Fibroblast of skin of scalp (primary cell): ENCODE data around the gene ABCF1. TPM values are rescaled to one million over a fixed set of nuclear protein-coding genes. Genes with fewer than 3 reads are reported as not detected.
"Not testable (repeated sequence)": the region's sequence is repeated elsewhere in the genome, so short reads cannot be mapped to it uniquely, and the experiment has no call there.

ENCODE experiments used
- DNase-seq: peaks from one replicate; pipeline ENCODE4 v3.0.0-alpha.2; 2013
- polyA plus RNA-seq, 2 experiments: library from polyadenylated mRNA; unstranded; fragments of 120-200 nt; gene quantifications; one replicate each; pipeline ENCODE4 v1.2.1, GENCODE V29; 2013; ENCODE audit not compliant: insufficient read length in 2 of 2

ABCF1 gene
- 63.8 TPM for polyA plus RNA-seq (2013, experiment 1 of 2; ENCODE audit: insufficient read length)
- polyA plus RNA-seq (2013, experiment 2 of 2; ENCODE audit: insufficient read length) = 69.4 TPM

DNA sequence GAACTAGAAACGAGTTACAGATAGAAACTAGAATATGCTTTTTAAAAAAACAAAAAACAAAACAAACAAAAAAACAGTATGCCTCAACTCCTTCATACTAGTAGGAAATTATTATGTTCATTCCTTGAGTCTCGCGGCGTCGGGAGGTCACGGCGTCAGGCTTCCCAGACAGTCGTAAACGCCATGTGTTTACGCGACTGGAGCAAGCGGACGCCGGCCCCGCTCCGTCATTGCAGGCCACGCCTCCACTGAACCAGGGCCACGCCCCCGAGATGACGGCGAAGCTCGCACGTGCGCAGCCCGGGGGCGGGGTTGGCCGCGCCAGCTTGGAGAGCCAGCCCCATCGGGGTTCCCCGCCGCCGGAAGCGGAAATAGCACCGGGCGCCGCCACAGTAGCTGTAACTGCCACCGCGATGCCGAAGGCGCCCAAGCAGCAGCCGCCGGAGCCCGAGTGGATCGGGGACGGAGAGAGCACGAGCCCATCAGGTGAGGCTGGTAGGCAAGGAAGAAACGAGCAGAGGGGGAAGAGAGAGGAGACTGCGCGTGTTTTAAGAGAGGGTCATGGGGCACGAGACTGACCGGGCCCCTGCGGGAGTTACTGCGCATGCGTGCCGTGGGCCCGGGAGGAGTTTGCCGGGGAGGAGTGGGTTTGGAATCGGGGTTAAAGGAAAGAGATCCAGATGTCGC, at the start of gene ABCF1:
Gene ABCF1, plus strand, starts transcription at position 368 of the 687 bp plus-strand sequence. Its CDS starts 46 bp downstream, at position 414.
- DNase-seq = peak; percentile 97

DNA sequence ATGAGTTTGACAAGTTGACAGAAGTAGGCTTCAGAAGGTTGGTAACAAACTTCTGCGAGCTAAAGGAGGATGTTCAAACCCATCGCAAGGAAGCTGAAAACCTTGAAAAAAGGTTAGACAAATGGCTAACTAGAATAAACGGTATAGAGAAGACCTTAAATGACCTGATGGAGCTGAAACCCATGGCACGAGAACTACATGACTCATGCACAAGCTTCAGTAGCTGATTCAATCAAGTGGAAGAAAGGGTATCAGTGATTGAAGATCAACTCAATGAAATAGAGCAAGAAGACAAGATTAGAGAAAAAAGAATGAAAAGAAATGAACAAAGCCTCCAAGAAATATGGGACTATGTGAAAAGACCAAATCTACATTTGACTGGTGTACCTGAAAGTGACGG, 49.3 kb upstream of the ABCF1 start:
- not testable (repeated sequence) for DNase-seq

DNA sequence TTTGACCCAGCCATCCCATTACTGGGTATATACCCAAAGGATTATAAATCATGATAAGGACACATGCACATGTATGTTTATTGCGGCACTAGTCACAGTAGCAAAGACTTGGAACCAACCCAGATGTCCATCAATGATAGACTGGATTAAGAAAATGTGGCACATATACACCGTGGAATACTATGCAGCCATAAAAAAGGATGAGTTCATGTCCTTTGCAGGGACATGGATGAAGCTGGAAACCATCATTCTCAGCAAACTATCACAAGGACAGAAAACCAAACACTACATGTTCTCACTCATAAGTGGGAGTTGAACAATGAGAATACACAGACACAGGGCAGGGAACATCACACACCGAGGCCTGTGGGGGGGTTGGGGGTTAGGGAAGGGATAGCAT, 44.8 kb upstream of the ABCF1 start:
- not testable (repeated sequence) for DNase-seq

DNA sequence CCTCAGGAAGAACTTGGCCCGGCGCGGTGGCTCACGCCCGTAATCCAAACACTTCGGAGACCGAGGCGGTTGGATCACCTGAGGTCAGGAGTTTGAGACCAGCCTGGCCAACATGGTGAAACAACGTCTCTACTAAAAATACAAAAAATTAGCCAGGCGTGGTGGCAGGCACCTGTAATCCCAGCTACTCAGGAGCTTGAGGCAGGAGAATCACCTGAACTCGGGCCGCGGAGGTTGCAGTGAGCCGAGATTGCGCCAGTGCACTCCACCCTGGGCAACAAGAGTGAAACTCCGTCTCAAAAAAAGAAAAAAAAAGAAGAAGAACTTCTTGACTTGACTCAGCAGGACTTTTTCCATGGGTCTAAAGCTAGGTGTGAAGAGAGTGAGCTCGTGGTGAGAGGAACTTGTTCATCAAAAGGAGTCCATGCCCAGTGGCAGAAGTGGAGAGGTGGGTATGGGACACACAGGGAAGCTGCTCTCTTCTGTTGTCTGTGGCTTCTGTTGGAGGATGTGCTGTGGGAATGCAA, 41.8 kb upstream of the ABCF1 start:
- DNase-seq = not testable (repeated sequence)

DNA sequence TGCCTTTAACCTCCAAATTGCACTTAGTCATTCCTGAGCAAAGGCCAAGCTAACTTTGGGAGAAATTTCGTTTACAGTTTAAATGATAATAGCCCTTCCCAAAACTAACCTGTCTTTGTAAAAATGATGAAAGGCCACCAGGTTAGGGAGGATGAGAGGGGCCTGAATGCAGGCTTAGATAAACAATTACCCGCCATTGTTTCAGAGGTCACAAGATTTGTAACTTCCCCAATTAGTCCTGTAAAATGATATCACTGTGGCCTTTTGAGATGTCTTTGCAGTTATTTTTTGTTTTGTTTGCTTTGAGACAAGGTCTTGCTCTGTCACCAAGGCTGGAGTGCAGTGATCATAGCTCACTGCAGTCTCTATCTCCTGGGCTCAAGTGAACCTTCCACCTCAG, 41.2 kb upstream of the ABCF1 start:
- no peak for DNase-seq

DNA sequence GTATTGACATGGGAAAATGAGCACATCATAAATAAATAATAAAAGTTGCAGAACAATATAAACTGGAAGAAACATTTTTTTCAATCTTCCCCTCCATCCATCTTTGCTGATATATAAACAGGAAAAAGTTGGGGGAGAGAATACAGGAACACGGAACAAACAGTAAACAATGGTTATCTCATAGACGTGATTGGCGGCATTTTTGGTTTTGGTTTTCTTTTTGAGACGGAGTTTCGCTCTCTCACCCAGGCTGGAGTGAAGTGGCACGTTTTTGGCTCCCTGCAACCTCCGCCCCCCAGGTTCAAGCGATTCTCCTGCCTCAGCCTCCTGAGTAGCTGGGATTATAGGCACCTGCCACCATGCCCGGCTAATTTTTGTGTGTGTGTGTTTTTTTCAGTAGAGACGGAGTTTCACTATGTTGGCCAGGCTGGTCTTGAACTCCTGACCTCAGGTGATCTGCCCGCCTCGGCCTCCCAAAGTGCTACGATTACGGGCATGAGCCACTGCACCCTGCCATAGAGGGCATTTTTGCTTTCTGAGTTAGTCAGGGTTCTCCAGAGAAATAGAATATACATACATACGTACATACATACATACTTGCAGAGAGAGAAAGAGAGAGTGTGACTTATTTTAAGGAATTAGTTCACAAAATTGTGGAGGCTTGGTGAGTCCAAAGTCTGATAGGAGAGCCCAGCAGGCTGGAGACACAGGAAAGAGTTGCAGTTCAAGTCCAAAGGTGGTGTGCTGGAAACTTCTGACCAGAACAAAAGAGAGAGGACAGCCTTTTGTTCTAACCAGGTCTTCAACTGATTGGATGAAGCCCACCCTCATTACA, 37.6 kb upstream of the ABCF1 start:
- no peak for DNase-seq

DNA sequence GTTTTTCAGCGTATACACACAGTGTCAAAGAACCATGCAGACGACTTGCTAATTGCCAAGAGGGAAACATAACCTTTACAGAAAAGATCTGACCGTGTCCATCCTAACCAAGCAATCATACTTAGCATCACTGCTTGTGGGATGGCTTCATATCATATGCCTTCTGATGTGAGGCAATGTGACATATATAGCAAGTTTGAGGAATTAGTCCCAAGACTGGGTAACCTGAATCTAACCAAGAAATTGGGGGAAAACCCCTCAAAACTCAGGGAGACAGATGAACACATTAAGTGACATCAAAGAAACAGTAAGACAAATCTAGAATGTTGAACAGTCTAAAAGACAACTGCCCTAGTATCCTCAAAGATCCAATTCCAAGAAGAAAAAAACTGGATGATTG, 33.3 kb upstream of the ABCF1 start:
- DNase-seq = no peak

DNA sequence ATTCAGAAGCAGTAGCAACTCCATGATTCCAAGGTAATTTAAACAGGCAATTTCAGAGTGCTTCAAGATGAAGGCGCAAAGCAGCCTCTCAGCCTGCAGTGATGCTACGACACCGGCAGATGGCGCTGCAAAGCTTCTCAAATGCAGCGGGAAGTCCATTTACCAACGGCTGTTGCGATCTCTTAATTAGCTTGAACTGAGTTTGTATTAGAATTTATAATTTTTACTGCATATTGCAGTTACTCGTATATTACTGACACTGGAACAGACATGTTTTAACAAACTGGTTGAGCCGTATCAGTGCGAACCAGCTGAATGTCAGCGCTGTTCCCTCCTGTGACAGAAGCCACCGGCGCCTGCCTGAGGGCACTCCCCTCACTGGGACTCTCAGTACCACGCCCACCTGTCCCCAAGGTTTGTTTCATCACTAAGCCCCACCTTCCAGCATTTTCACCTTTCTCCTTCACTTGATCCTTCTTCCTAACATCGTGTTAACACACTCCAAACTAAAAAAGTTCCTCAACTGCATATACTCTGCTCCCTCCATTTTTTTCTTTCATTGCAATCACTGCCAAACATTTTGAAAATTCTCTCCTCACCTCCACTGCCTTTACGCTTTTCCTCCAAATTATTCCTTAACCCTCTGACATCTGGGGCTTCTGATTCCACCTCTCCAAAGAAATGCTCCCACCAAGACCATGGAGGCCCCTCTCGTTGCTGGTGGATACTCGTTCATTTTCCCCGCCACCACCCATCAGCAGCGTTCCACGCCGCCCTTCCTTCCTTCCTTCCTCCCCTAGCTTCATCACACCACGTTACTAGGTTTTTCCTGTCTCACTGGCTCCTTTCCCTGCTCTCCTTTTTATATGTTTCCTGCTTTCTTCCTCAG, 29.5 kb upstream of the ABCF1 start:
- peak; percentile 76 for DNase-seq

DNA sequence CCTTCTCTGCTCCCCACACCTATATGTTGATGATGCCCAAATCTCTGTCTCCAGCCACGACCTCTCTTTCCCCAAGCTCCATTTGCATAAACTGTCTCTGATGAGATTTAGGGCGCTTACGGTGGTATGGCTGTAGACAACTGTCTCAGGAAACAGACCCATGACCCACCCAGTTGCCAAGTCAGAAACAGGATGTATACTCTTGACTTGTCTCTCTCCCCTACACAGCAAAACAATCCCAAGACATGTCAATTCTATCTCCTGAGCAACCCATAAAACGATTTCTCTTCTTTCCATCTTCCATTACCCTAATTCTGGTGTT, 28.9 kb upstream of the ABCF1 start:
- no peak for DNase-seq

DNA sequence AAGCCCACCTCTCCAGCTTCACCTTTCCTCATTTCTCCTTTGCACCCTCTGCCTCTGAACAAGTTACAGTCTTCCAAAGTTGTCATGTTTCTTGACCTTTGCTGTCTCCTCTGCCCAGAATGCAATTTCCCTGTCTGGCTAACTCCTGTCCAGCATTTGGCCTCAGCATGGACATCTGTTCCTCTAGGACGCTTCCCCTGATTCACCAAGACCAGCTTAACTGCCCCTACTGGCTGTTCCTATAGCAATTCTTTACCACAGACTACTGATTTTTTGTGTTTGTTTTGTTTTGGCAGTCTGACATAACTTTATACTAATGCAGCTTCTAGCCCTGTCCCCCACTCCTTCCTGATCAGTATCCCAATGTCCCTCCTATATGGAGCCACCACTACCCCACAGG, 28.3 kb upstream of the ABCF1 start:
- no peak for DNase-seq

DNA sequence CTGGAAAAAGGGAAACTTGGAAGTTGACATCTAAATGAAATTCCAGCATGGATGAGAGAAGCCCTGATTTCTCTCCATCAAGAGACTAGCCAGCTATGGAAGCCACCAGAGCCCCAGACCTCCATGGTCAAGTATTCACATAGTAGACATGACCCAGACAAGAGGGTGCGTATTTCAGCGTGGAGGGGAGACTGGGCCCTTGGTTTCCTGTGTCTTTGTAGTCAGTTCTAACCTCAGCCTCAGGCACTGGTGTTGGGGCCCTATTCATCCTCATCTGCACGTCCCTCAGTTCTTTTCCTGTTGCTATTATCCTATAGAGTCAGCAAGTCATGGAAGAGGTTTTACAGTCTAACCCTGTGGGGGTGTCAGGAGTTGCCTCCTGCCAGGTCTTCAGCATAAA, 27.4 kb upstream of the ABCF1 start:
- no peak for DNase-seq

DNA sequence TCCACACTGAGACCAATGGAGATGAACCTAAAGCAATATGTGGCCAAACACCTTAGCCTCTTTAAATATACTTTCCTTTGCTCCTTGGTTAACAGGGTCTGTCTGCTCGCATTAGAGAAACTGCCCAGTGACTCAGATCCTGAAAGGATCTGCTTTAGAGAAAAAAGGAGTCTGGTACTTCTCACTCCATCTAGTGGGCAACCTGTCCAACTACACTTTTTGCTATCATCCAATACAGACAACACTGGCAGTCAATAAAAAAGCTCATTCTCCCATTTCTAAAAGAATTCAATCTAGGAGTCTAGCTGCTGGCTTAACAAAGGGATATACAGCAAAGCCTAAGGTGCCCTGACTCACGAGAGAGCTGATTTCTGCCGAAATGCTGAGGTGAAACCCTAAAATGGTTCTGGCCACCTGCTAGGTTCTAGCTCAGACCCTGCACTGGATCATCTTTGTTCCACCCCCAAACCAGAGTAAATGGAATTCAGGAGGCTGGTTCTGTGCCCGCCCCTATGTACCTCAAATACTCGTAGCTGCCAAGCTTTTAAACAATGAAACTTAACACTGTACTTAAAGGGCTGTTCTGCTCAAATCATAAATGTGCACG, 26.5 kb upstream of the ABCF1 start:
- peak; percentile 70 for DNase-seq

DNA sequence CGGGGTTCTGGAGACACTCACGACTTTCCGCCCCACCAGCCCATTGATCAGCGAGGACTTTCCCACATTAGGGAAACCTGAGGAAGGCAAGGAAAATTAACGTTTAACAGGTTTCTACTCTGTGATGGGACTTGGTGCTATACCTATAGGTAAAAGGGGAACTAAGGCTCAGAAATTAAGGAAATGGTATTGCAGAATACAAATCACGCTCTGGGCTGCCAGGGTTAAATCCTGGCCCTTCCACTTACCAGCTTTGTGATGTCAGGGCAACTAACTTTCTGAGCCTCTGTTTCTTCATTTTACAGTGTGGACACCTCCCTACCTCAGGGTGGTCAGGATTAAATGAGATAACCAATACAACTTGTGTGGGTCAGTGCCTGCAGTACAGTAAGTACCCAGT, 23.8 kb upstream of the ABCF1 start:
- no peak for DNase-seq

DNA sequence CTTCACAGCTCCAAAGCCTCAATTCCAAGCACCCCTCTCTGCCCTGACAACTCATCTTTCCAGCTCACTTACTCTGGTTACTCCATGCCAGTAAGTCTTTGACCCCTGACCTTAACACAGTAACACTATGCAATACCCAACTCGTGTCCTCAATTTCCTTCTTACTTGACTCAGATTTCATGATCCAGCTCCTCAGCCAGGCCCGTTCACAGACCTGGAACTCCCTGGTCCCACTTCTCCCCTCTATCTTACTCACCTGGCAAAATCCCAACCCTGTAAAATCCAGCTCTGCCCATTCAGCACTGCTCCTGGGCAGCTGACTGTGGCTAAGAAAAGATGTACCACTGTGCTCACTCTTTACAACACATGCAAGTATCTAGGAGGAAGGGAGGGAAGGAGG, 22.9 kb upstream of the ABCF1 start:
- no peak for DNase-seq

DNA sequence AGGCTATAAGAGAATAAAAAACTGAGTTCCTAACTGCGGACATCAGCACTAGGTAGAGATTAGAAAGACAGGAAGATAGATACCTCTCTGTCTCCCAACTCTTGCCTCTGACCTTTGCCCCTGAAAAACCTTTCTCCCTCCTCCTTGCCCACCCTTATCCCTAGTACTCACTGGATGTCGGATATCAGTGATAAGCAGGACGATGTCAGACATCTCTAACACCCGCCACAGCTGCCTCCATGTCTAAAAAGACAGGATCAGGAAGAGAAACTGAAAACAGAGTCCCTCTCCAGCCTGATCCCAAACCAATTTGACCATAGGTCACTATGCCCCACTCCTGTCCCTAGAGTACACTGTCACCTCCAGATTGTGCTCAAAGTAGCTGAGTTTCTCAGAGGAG, 16.8 kb upstream of the ABCF1 start:
- no peak for DNase-seq

DNA sequence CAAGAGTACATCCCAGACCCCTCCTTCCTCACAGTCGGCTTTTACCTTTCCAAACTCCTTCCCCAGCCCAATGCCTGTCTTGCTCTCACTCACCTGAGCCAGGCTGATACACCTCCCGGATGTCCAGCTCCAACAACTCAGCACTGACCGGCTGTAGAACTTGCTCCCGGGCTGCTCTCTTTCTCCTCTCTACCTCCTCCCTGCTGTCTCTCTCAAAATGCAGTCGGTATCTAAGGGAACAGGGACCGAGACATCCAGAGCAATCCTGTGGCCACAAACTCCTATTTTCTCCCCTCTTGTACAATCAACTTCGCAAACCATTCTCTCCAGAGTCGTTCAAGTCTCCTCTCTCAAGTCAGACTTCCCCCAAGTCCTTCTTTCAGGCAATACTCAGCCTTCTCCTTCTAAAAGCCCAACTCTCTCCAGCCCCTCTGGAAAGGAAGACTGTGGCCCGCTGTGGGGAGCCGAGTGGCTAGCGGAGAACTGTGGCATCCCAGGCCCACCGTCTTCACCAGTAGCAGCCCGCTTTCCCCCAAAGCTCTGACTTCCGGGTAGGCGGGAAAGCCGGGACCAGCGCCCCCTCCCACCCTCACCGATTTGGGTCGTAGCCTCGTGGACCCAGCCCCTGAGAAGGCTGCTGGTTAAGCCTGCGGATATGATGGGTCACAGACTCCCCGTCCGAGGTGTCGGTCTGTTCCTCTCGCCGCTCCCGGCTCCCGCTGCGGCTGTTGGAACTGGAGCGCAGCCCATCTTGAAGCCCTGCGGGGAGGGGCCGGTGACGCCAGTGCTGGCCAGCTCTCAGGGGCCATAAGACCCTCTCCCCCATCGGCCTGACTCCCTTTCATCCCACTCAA, 16.1 kb upstream of the ABCF1 start:
- peak; percentile 39 for DNase-seq

DNA sequence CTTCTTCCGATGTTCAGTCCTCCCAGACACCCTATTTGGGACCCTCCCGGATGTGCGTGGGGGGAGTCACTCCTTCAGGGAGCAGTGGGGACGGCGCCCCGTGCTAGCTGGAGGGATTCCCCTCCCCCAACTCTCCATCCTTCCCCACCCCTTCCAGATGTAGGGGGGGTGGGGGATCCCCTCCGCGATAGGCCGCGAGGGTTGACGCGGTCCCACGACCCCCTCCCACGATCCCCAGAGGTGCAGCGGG, 15.5 kb upstream of the ABCF1 start:
- no peak for DNase-seq

DNA sequence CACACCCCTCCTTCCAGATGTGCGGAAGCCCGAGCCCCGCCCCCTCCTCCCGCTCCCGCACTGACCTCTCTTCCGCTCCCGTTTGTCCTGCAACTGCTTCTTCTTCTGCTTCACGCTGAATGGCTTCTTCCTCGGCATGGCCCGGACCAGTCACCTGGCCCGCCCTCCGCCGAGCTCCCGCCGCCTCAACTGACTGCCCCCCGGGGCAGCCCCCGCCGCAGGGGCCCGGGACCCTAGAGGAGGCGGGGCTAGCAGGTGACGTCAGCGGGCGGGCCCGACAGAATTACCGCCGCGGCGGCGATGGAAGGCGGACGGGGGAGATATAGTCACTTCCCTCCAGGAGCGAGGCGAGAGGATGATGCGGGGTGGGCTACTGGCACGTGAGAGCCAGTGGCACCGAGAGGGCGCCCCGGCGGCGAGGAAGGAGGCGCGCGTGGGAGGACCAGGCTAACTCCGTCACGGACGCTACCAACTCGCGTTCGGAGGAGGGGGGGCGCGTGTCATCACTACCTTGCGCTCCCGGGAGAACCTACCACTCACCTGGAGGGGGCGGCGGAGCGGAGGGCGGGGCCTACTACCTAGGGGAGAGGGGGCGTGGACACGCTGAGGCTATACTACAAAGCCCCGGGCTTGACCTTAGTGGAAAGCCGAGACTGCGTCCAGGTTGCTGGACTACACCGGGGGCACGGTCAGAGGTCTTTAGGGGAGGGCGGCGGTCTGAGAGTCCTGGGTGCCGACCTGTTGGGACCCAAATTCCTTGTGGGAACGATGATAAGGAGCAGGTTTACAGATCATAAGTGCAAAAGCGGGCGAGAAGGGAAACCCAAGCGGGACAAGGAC, 15.0 kb upstream of the ABCF1 start, which contains the start of gene GNL1:
Gene GNL1, minus strand, starts transcription at position 424 of the 840 bp plus-strand sequence. Its CDS starts 286 bp downstream, at position 138.
- peak; percentile 85 for DNase-seq

DNA sequence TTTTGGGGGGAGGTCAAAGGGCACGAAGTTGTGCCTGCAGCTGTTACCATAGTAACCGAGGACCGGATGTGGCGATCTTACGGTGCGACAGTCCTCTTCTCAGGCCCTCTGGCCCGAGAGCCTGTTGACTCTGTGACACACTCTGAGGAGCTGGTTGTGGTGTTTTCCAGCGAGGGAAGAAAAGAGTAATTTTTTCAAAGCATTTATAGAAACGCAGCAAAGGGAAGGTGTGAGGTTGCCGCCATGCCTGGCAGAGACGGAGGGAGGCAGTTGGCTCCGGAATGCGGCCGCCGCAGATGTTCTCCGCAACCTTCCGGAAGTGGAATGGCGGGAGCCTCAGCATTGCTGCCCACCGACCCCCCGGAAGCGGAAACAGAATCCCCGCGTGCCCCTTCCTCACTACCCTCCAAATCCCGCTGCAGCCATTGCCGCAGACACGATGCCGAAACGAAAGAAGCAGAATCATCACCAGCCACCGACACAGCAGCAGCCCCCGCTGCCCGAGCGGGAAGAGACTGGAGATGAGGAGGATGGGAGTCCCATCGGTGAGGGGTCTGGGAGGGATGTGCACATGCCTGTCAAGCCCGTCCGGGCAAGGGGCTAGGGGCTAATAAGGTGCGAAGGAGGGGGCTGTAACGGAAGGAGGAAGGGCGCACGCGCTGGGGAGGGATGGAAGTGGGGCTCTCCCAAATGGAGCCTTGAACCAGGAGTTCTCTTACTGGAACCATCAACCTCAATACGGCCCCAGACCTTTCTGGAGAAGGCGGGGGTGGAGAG, 14.1 kb upstream of the ABCF1 start, which contains the start of gene PRR3:
Gene PRR3, plus strand, starts transcription at position 390 of the 777 bp plus-strand sequence. Its CDS starts 50 bp downstream, at position 440.
- peak; percentile 91 for DNase-seq

DNA sequence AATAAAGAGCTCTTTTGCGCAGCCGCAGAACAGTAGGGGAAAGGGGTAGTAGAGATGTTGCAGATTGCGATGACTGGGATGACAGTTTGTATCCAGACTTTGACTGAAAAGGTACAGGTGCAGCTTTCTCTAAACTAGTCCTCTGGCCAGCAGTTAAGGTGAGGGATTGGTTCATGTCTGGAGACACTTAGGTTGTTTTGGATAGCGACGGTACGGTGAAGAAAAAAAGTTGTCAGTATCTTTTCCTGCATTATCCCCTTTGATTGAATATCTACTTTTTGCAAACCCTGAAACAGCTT, 13.6 kb upstream of the ABCF1 start:
- no peak for DNase-seq
